COLO668 (cell line): ENCODE results near the gene KRTDAP.

Source experiments
- DNase-seq: peaks from one replicate; lab custom pipeline; 2025; ENCODE audit not compliant: unreplicated experiment; lab: John Stamatoyannopoulos, UW

Gene KRTDAP

GRCh38 chr19:35455616-35456201, 34.6 kb downstream of the KRTDAP start:
- DNase-seq, result no peak

- DNase-seq, result peak; percentile 18
Observed at GRCh38 chr19:35454663-35455062, 35.6 kb downstream of the KRTDAP start.

GRCh38 chr19:35451338-35452096, 38.7 kb downstream of the KRTDAP start:
- no peak for DNase-seq

GRCh38 chr19:35449359-35450043, 40.8 kb downstream of the KRTDAP start:
- peak; percentile 86 for DNase-seq

GRCh38 chr19:35447606-35448469, 42.4 kb downstream of the KRTDAP start, which contains the start of gene FFAR2:
TSS of gene FFAR2 (plus strand) at chr19:35448257. CDS start at chr19:35449715, 1,458 bp downstream.
- DNase-seq, result no peak

GRCh38 chr19:35445826-35446593, 44.3 kb downstream of the KRTDAP start:
- no peak for DNase-seq

GRCh38 chr19:35444735-35445134, 45.5 kb downstream of the KRTDAP start:
- no peak for DNase-seq

GRCh38 chr19:35442091-35442490, 48.2 kb downstream of the KRTDAP start:
- DNase-seq, result no peak

- DNase-seq, result no peak
Observed at GRCh38 chr19:35439921-35440320, 50.3 kb downstream of the KRTDAP start.

- no peak for DNase-seq
Observed at GRCh38 chr19:35438527-35438926, 51.7 kb downstream of the KRTDAP start.

GRCh38 chr19:35438096-35438495, 52.2 kb downstream of the KRTDAP start:
- DNase-seq, result no peak

- no peak for DNase-seq
Observed at GRCh38 chr19:35437406-35437951, 52.8 kb downstream of the KRTDAP start.
